HG03558 (cell line): ENCODE measurements around the gene SIX2.

Source experiments
- ATAC-seq: cut with Tn5 transposase; IDR thresholded peaks from one replicate; pipeline ENCODE4 v1.9.1; 2021; ENCODE audit warnings: moderate number of reproducible peaks; ENCODE audit not compliant: unreplicated experiment; ENCODE audit errors: extremely low read depth

SIX2 gene

DNA sequence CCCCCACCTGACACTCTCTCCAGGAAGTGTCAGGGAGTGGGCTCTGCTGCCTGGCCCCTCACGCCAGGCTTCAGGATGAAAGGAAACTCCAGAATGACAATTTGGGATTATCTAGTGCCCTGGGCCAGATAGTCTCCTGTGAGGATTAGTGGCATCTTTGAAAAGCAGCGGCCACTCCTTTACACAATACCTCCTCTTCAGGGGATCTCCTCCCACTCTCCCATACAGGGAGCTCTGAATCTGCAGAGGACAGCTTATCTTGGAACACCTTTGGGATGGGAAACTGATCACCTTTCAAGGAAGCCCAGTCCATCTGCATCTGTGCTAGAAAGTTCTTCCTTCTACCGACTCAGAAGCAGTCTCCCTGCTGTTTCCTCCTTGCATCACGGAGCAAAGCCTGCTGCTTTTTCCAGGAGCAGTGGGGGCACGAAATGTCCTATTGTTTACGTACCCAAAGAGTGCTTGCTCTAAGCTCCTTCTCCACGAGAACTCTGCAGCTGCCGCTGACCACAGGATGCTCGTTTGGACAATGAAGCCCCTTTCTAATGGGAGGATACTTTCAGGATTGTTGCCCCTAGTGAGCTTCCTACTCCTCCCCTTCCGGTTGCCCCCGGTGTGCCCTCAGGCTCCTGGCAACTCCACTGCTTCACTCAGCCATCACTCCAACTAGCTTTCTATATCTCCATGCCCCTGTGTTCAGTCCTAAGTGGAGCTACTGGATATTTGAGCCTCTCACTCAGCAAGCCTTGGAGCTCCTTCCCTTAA is 36.3 kb downstream of the SIX2 start:
- ATAC-seq = no peak

GRCh38 chr2:44970846-44971450 is 38.3 kb downstream of the SIX2 start:
- ATAC-seq = no peak

GRCh38 chr2:44969936-44970335 is 39.3 kb downstream of the SIX2 start:
- ATAC-seq = no peak

DNA sequence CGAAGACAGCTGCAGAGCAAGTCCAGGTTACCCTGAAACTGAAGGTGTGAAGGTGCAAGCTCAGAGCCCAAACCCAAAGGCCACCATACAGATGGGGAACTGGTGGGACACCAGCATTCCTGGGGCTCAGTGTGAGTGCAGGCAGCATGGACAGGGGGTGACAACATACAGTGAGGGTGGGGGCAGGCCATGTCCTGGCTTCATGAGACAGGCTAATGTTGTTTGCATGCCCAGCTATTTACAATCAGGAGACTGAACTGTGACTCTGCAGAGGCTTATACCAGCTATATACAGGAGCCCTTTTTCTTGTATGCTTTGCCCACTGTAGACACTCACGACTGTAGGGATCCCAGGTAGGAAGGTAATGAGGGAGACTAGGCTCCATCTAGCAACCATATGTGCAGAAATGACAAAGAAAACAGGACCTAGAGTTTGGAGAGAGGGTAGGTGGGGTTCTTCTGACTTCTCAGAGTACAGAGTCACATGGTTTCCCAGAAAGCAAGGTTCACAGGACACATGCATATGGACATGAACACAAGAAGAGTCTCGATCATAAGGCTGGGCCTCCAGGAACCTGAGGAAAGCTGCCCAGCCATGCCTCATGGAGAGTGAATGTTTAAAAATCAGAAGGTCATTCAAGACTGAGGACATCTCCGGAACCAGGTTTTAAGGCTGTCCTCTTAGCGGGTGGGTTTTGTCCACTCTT is 41.4 kb downstream of the SIX2 start:
- no peak for ATAC-seq

- no peak for ATAC-seq
Observed at GRCh38 chr2:44967056-44967455, 42.2 kb downstream of the SIX2 start.

- no peak for ATAC-seq
Observed at GRCh38 chr2:44965684-44966083, 43.6 kb downstream of the SIX2 start.

GRCh38 chr2:44964752-44965236 is 44.5 kb downstream of the SIX2 start:
- ATAC-seq = no peak

DNA sequence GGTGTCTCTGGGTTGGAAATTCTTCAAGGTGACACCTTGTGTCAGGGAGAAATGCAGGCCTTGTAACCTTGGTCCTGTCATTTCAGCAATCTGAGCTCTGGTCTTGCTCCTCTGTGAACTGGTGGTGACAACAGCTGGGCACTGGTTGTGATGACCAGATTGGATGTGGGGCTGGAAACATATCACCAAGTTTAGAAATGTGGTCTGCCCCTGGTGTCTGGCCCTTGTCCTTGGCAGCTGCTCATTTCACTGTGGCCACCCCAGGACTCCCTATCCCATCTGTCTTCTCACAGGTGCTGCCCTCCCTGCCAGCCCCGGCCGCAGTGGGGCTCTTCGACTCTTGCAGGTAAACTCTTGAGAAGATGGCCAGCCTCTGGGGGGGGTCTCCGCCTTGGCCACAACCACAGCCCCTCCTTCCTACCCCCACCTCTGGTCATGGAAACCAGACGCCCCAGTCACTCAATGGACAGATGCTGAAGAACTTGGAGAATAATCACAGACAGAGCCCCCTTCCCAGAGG is 47.0 kb downstream of the SIX2 start:
- no peak for ATAC-seq

- no peak for ATAC-seq
Observed at GRCh38 chr2:44960871-44961270, 48.4 kb downstream of the SIX2 start.

DNA sequence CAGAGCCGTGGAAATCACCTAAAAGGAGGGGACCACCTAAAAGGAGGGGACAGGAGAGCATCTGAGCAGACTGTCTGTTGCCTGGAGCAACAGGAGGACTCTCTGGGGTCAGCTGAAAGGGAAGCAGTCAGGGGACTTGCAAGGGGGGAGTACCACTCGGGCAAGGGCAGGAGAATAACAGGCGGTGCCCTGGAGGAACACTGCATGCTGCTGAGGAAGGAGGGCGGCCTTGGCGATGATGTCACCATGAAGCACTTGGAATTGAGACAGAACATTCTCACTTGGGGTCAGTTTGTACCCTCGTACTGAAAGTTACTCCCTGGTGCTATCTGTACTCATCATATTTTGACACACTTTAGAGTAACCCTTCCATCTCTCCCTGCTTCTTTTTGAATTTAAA is 49.4 kb downstream of the SIX2 start:
- ATAC-seq = no peak

GRCh38 chr2:44957656-44958327 is 51.5 kb downstream of the SIX2 start:
- no peak for ATAC-seq

DNA sequence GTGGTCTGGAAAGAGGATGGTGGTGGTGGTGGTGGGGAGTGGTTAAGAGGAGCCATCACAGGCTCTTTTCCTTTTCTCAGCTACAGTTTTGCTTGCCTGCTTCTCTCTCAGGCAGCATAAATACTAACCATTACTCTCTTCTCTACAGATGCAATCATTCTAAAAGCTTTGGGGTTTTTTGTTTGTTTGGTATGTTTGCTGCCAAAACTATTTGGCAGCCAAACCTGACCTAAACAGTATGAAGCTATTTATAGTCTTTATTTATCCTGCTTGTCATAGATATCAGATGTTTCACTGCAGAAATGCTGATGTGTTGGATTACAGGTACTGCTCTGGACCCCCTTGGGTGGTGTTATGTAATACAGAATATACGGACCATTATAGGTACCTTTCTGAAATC is 52.4 kb downstream of the SIX2 start:
- ATAC-seq = no peak

- ATAC-seq = no peak
Observed at GRCh38 chr2:44955593-44956392, 53.5 kb downstream of the SIX2 start.
